ENCODE measurements around the gene CHMP2A.
"Not testable (repeated sequence)": the region's sequence is repeated elsewhere in the genome, so short reads cannot be mapped to it uniquely, and the experiment has no call there.

Gene CHMP2A

GRCh38 chr19:58511353-58512208 lies 43.3 kb downstream of the CHMP2A start, which contains the start of gene SLC27A5:
Gene SLC27A5, minus strand, starts transcription at chr19:58511992. Its CDS starts 37 bp downstream, at chr19:58511955.
- DNase-seq (ENCODE audit: low read depth, low spot score), result no peak

GRCh38 chr19:58510084-58510862 lies 44.6 kb downstream of the CHMP2A start:
- DNase-seq (ENCODE audit: low read depth, low spot score), result no peak

GRCh38 chr19:58509731-58510083 lies 45.2 kb downstream of the CHMP2A start:
- no peak for DNase-seq (ENCODE audit: low read depth, low spot score)

- DNase-seq (ENCODE audit: low read depth, low spot score), result not testable (repeated sequence)
These were observed 47.2 kb downstream of the CHMP2A start for GRCh38 chr19:58507602-58508223.
